Hepatocyte (in vitro differentiated cells): ENCODE results near the gene PDIA5.

Source experiments
- EZH2 ChIP-seq: fragments of 200-600 bp; sonication (generic); IDR thresholded peaks from 2 replicates; pipeline ENCODE4 v1.6.1; 2016; ENCODE audit warnings: antibody characterized with exemption, mild to moderate bottlenecking, borderline replicate concordance
- TF ChIP-seq, protein P1 (sequence below): fragments of 200-600 bp; sonication (generic); IDR thresholded peaks from 2 replicates; pipeline ENCODE4 v1.5.1; 2016; ENCODE audit warnings: antibody characterized with exemption, mild to moderate bottlenecking; ENCODE audit not compliant: poor library complexity

DNA sequence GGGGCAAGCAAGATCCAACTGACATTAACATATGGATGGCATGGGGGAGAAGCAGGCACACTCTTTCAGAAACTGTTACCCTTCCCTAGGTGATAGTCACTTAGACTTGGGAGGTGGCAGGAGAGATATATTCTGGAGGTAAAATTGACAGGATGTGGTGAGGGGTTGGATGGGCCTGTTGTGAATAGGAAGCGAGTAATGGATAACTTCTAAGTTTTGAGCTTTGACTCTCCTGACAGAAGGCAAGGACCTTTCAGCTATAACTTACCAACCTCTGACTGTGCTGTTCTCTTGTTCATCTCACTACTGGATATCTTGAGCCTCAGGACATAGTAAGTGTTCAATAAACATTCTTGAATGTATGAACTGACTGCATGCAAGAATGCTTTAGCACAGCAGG, 1.9 kb upstream of the PDIA5 start:
- TF ChIP-seq, protein P1, sequence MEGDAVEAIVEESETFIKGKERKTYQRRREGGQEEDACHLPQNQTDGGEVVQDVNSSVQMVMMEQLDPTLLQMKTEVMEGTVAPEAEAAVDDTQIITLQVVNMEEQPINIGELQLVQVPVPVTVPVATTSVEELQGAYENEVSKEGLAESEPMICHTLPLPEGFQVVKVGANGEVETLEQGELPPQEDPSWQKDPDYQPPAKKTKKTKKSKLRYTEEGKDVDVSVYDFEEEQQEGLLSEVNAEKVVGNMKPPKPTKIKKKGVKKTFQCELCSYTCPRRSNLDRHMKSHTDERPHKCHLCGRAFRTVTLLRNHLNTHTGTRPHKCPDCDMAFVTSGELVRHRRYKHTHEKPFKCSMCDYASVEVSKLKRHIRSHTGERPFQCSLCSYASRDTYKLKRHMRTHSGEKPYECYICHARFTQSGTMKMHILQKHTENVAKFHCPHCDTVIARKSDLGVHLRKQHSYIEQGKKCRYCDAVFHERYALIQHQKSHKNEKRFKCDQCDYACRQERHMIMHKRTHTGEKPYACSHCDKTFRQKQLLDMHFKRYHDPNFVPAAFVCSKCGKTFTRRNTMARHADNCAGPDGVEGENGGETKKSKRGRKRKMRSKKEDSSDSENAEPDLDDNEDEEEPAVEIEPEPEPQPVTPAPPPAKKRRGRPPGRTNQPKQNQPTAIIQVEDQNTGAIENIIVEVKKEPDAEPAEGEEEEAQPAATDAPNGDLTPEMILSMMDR: no peak
- TF ChIP-seq EZH2: no peak
